A549 (cell line): ENCODE results near the gene MTSS2.

Experiments used
- BHLHE40 ChIP-seq: IDR thresholded peaks from 2 replicates; pipeline ENCODE4 v1.6.1; 2012; ENCODE audit warnings: low read depth, low read length, inconsistent platforms
- CEBPB ChIP-seq, 2 experiments: fragments of >200 bp in 1 of 2; sonication (Bioruptor Twin) in 1 of 2; formaldehyde crosslinking in 1 of 2; IDR thresholded peaks; 2 replicates each; pipeline ENCODE4 v1.6.1; 2012 to 2016
- CHD2 ChIP-seq: fragments of 150-350 bp; IDR thresholded peaks from 2 replicates; pipeline ENCODE4 v1.6.1; 2014; ENCODE audit warnings: low read length; ENCODE audit not compliant: partially characterized antibody
- FOSB ChIP-seq: fragments of 250-450 bp; sonication (Bioruptor Pico); IDR thresholded peaks from 2 replicates; pipeline ENCODE4 v1.5.0; 2020; ENCODE audit warnings: mild to moderate bottlenecking, moderate library complexity
- KDM5A ChIP-seq: fragments of 200-600 bp; sonication (generic); IDR thresholded peaks from 2 replicates; pipeline ENCODE4 v1.6.1; 2016; ENCODE audit warnings: antibody characterized with exemption, mild to moderate bottlenecking
- MAZ ChIP-seq: fragments of 150-350 bp; IDR thresholded peaks from 2 replicates; pipeline ENCODE4 v1.6.1; 2014; ENCODE audit warnings: antibody characterized with exemption, low read depth, low read length, borderline replicate concordance
- NR3C1 ChIP-seq: fragments of >200 bp; sonication (Bioruptor Twin); formaldehyde crosslinking; IDR thresholded peaks from 3 replicates; pipeline ENCODE4 v1.6.1; 2017
- PBX3 ChIP-seq: IDR thresholded peaks from 2 replicates; pipeline ENCODE4 v1.6.1; 2012
- POLR2A ChIP-seq: IDR thresholded peaks from 2 replicates; pipeline ENCODE4 v1.6.1; 2012; ENCODE audit warnings: mild to moderate bottlenecking, low read length
- TF ChIP-seq, protein P1 (sequence below): fragments of >200 bp; sonication (Bioruptor Twin); formaldehyde crosslinking; IDR thresholded peaks from 3 replicates; pipeline ENCODE4 v1.5.1; 2016
- TF ChIP-seq, protein P2 (sequence below): fragments of 200-600 bp; sonication (generic); IDR thresholded peaks from 2 replicates; pipeline ENCODE4 v1.6.1; 2016; ENCODE audit warnings: antibody characterized with exemption, mild to moderate bottlenecking, moderate library complexity

GRCh38 chr16:70709942-70710341 lies 24.1 kb upstream of the MTSS2 start:
- no peak for TF ChIP-seq MAZ
- TF ChIP-seq, protein P1, sequence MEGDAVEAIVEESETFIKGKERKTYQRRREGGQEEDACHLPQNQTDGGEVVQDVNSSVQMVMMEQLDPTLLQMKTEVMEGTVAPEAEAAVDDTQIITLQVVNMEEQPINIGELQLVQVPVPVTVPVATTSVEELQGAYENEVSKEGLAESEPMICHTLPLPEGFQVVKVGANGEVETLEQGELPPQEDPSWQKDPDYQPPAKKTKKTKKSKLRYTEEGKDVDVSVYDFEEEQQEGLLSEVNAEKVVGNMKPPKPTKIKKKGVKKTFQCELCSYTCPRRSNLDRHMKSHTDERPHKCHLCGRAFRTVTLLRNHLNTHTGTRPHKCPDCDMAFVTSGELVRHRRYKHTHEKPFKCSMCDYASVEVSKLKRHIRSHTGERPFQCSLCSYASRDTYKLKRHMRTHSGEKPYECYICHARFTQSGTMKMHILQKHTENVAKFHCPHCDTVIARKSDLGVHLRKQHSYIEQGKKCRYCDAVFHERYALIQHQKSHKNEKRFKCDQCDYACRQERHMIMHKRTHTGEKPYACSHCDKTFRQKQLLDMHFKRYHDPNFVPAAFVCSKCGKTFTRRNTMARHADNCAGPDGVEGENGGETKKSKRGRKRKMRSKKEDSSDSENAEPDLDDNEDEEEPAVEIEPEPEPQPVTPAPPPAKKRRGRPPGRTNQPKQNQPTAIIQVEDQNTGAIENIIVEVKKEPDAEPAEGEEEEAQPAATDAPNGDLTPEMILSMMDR = no peak
- no peak for TF ChIP-seq BHLHE40
- no peak for TF ChIP-seq POLR2A
- TF ChIP-seq FOSB (CRISPR knock-in tag) = no peak
- TF ChIP-seq, protein P2, sequence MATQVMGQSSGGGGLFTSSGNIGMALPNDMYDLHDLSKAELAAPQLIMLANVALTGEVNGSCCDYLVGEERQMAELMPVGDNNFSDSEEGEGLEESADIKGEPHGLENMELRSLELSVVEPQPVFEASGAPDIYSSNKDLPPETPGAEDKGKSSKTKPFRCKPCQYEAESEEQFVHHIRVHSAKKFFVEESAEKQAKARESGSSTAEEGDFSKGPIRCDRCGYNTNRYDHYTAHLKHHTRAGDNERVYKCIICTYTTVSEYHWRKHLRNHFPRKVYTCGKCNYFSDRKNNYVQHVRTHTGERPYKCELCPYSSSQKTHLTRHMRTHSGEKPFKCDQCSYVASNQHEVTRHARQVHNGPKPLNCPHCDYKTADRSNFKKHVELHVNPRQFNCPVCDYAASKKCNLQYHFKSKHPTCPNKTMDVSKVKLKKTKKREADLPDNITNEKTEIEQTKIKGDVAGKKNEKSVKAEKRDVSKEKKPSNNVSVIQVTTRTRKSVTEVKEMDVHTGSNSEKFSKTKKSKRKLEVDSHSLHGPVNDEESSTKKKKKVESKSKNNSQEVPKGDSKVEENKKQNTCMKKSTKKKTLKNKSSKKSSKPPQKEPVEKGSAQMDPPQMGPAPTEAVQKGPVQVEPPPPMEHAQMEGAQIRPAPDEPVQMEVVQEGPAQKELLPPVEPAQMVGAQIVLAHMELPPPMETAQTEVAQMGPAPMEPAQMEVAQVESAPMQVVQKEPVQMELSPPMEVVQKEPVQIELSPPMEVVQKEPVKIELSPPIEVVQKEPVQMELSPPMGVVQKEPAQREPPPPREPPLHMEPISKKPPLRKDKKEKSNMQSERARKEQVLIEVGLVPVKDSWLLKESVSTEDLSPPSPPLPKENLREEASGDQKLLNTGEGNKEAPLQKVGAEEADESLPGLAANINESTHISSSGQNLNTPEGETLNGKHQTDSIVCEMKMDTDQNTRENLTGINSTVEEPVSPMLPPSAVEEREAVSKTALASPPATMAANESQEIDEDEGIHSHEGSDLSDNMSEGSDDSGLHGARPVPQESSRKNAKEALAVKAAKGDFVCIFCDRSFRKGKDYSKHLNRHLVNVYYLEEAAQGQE = no peak
- TF ChIP-seq PBX3 = no peak
- TF ChIP-seq NR3C1 = no peak
- no peak for TF ChIP-seq CEBPB (IDR thresholded peaks at IDR 0.05)
- TF ChIP-seq CHD2 = no peak
- no peak for TF ChIP-seq KDM5A
